ENCODE results near the gene PHLPP1. TPM values are rescaled to one million over a fixed set of nuclear protein-coding genes. Genes with fewer than 3 reads are reported as not detected.
"Not testable (repeated sequence)": the region's sequence is repeated elsewhere in the genome, so short reads cannot be mapped to it uniquely, and the experiment has no call there.

PHLPP1 gene
- polyA plus RNA-seq, 4 donors: 13.8 to 22.5 (median 16.6) TPM

GRCh38 chr18:62740650-62741049 is 25.3 kb downstream of the PHLPP1 start:
- not testable (repeated sequence) for DNase-seq (ENCODE audit: low read depth in 4 of 4, low spot score in 3 of 4)

DNA sequence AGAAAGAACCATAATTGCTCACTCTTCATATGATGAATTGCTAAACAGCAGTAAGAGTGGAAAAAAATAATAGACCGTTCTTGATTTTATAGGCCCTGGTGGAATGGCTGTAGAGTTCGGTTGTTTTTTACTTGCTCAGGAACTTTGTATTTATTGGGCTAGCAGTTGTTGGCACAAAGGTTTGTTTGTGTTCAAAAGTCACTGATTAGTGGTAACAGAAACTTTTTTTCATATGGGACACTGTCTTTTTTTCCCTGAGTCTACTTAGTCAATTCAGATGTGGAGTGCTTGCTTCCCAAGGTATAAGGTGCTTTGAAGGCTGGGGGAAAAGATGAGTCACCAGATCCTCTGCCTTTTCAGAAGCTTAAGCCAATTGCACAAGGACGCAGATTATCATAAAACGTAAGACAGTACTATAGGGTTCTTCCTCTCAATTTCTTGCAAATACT is 25.8 kb downstream of the PHLPP1 start:
- DNase-seq (ENCODE audit: low read depth in 4 of 4, low spot score in 3 of 4): no peak

- no peak for DNase-seq (ENCODE audit: low read depth in 4 of 4, low spot score in 3 of 4)
These were observed 26.2 kb downstream of the PHLPP1 start for GRCh38 chr18:62741584-62741983.

- DNase-seq (ENCODE audit: low read depth in 4 of 4, low spot score in 3 of 4): no peak
These were observed 29.0 kb downstream of the PHLPP1 start for GRCh38 chr18:62744076-62744968.

GRCh38 chr18:62745089-62745751 is 29.9 kb downstream of the PHLPP1 start:
- no peak for DNase-seq (ENCODE audit: low read depth in 4 of 4, low spot score in 3 of 4)

GRCh38 chr18:62749389-62749788 is 34.0 kb downstream of the PHLPP1 start:
- no peak for DNase-seq (ENCODE audit: low read depth in 4 of 4, low spot score in 3 of 4)

DNA sequence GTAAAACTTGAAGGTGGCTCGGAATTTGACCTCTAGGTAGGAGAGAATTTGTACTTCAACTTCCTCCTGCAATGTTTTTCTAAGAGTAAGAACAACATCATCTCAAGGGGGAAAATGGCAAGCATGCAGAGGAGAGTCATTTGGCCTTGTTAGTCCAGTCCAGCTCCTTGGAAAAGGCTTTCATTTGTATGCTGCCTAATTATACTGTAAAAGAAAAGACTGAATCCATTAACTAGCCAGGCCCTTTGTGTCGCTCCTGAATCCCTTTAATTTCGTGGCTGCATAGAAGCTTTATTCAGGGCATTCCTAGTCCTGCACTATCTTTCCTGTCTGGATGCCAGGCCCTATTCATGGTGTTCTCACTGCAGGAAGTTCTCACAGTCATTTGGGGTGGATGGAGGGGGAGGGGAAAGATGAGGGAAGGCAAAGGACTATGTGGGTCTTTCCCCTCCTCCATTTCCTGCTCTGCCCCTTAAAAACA is 36.0 kb downstream of the PHLPP1 start:
- DNase-seq (ENCODE audit: low read depth in 4 of 4, low spot score in 3 of 4): no peak

DNA sequence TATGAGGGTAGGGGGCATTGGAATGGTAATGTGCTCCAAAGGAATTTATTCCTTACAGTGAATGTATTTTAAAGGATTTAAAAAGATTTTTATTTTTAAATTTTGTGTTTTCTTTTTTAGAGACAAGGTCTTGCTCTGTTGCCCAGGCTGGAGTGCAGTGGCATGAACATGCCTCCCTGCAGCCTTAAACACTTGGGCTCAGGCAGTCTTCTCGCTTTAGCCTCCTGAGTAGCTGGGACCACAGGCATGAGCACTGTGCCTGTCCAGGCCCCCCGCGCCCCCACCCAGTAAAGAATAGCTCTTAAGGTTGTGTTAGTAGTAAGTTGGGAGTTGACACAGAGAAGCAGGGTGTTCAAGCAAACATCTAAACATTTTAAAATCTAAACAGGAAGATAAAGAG is 36.6 kb downstream of the PHLPP1 start:
- DNase-seq (ENCODE audit: low read depth in 4 of 4, low spot score in 3 of 4): no peak

- DNase-seq (ENCODE audit: low read depth in 4 of 4, low spot score in 3 of 4): no peak
These were observed 38.7 kb downstream of the PHLPP1 start for GRCh38 chr18:62754026-62754425.

- no peak for DNase-seq (ENCODE audit: low read depth in 4 of 4, low spot score in 3 of 4)
These were observed 40.1 kb downstream of the PHLPP1 start for GRCh38 chr18:62755454-62755853.

GRCh38 chr18:62755946-62756345 is 40.6 kb downstream of the PHLPP1 start:
- no peak for DNase-seq (ENCODE audit: low read depth in 4 of 4, low spot score in 3 of 4)

DNA sequence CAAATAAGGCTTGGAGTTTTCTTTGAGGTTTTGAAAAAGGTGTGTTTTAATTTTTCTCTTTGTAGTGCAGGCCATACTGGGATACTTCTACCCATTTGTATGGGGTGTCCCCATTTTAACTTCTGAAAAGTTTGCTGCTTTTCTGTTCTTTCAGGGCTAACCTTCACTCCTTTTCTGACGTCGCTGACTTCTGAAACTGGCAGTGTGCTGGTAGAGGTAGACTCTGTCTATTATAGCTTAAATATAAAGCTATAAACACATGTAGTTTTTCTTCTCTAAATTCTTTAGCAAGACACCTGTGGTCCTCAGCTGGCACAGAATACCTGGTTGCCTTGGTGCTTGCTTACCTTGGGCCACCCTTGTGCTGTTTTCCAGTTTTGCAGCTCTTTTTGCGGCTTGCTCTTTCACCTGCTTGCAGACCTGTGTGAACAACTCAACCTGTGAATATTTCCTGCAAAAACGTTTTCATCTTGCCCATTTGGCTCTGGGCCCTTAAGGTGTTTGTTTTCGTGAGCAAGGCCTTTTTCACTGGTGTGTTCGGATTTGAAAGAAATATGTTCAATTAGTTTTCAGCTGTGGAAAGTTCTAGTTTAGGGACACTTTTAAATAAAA is 42.2 kb downstream of the PHLPP1 start:
- DNase-seq (ENCODE audit: low read depth in 4 of 4, low spot score in 3 of 4): no peak

DNA sequence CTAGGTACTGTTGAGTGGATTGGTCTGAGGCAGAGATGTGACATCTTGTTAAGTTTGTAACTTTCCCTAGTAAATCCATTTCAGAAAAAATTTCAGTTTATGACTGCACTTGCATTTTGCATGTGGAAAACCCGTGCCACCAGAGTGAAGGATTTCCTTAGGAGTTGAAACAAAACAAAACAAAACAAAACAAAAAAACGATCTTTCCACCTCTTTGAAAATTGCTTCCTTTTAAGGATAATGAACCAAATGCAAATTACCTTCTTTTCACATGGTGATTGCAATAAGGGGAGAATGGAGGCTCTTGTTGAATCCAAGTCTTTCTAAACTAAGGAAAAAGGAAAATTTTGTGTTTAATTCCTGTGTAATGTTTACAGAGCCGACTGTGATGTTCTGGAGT is 43.2 kb downstream of the PHLPP1 start:
- no peak for DNase-seq (ENCODE audit: low read depth in 4 of 4, low spot score in 3 of 4)

DNA sequence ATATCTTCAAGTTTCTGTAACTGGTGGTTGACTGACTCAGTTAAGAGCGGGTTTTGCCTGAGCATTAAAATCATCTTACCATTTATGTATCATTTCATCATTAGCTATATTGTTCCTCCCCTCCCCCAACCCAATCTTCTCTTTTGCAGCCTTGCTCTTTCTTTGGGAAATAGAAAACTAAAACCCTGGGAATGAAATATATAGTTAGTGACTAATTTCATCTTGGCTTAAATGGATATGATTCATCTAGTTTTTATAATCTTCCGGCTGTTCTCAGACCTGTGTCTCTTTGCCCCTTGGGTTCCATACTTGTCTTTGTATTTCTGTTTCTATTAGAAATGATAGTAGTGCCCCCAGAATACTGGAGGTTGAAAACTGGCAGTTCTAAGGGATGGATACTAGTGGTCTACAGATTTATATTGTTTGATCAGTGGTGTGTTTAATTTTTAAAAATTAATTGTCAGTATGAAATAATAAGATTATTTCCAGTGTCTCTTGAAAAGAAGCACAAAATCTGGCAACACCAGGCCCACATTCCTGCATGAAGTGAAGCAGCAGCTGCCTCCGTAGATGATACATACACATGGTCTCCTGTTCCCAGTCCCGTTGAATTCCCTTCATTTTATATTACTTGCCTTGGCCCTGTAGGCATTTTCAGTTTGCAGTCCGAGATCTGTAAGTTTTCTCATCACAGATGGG is 44.5 kb downstream of the PHLPP1 start:
- no peak for DNase-seq (ENCODE audit: low read depth in 4 of 4, low spot score in 3 of 4)

- DNase-seq (ENCODE audit: low read depth in 4 of 4, low spot score in 3 of 4): no peak
These were observed 45.0 kb downstream of the PHLPP1 start for GRCh38 chr18:62760403-62760734.

DNA sequence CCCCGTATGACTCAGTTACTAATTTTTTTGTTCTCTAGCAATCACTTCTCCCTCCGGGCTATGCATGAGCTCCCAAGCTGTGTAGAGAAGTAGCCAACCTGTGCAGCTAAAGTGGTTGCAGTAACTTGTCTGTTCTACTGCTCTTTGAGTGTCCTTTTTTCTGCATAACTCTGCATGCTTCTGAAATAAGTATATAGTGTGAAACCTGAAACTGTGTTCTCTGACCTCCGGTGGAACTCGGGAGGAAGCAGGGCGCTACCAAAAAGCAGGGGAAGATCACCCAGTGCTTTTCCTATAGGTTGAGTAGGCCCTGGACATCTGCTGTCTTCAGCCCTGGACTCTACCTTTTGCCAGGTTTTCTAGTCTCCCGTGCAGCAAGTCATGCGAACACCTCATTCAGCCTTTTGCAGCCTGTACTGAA is 47.8 kb downstream of the PHLPP1 start:
- DNase-seq (ENCODE audit: low read depth in 4 of 4, low spot score in 3 of 4): no peak

DNA sequence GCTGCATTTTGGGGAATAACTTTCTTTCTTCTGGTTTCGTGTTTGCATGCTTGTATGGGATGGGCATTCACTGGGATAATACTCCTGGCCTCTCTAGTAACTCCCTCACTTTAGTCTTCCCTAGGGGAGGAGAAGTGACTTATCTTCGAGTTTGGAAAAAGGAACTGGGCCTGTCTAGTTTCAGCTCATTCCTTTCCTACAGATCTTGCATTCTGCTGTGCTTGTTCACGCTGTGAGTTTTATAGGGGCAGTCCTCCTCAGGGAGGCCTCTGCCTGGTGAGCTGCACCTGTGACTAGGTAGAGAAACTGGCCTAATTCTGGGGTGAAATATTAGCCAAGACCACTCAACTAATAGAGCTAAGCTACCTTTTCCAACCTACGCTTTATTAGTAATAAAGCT is 50.9 kb downstream of the PHLPP1 start:
- DNase-seq (ENCODE audit: low read depth in 4 of 4, low spot score in 3 of 4): no peak

GRCh38 chr18:62767321-62767720 is 52.0 kb downstream of the PHLPP1 start:
- DNase-seq (ENCODE audit: low read depth in 4 of 4, low spot score in 3 of 4): no peak

DNA sequence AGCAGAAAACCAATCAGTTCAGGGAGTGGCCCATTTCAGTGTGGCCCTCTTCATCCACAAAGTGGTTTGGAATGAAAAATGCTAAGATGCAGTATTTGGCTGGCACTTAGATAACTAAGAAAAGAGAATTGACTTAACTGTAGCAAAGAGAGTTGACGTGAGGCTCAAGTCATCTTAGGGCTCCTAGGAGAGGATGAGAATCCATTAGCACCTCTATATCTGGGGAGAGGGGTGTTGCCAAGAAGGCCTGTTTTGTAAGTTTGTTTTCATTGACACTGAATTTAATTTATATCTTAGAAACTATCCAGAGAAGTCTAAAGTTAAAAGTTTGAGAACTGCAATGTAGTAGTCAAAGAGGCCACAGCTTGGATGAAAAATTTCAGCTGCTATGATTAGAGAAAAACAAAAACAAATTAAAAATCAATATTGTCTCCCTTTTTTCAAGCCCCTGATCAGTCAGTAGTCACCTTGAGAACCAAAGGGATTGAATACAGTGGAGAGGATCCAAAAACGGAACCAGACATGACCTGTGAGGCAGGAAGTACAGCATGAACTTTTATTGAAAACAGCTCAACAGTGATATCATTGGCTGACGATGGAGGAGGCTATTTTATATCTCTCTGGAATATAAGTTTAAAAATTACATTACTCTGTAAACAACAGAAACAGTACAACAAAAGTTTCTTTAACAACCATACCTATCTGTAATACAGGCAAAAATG is 52.7 kb downstream of the PHLPP1 start:
- DNase-seq (ENCODE audit: low read depth in 4 of 4, low spot score in 3 of 4): no peak

GRCh38 chr18:62768558-62768943 is 53.2 kb downstream of the PHLPP1 start:
- no peak for DNase-seq (ENCODE audit: low read depth in 4 of 4, low spot score in 3 of 4)
